NCI-H748 (cell line): ENCODE data around the gene TOP3A.

Experiments used
- DNase-seq: peaks from one replicate; lab custom pipeline; 2025; ENCODE audit not compliant: unreplicated experiment; lab: John Stamatoyannopoulos, UW

The TOP3A gene

DNA sequence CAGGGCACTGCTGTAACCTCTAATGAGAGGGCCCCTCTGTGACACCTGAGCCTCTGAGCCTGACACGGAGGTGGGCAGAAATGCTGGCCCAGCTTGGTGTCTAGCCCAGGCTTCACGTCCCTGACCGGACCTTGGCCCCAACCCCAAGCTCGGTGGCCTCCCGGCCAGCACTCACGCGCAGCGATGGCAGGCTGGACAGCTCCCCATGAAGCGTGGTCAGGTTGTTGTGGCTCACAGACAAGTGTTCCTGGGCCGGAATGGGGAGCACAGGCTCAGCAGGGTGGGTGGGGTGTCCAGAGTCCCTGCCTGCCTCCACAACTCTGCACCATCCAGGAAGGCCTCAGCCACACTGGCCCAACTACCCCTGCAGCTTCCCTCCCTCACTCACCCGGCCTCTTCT, 58.4 kb downstream of the TOP3A start:
- DNase-seq = no peak

DNA sequence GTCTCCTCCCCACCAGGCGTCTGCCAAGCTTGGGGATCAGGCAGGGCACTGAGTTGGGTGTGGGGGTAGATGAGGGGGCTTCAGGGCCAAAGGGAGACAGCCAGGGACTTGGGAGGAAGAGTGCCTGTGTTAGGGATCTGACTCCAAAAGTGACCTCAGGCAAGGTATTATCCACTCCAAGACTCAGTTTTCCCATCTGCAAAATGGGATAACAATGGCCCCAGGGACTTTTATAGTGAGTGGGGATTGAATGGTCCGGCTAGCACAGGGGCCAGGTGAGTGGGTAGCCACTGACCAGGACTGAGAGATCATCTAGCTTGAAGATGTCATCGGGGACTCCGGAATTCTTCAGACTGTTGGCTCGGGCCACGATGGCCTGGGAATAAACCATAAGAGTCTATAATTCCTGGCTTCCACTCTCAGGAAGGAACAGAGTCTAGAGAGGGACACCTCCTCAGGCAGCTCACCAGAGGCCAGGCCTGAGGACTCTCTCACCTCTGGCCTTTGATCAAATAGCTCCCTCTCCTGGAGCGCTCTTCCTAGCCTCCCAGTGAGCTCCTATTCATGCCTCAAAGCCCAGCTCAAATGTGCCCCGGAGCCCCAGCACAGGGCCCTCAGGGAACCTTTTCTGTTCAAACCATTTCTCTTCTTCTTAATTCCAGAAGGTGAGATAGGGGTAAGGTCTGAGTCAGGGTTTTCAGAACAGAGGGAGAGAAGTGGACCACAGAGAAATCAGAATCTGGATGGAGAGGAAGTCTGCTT, 59.7 kb downstream of the TOP3A start:
- no peak for DNase-seq

GRCh38 chr17:18253947-18254821, 60.6 kb downstream of the TOP3A start:
- DNase-seq = no peak

DNA sequence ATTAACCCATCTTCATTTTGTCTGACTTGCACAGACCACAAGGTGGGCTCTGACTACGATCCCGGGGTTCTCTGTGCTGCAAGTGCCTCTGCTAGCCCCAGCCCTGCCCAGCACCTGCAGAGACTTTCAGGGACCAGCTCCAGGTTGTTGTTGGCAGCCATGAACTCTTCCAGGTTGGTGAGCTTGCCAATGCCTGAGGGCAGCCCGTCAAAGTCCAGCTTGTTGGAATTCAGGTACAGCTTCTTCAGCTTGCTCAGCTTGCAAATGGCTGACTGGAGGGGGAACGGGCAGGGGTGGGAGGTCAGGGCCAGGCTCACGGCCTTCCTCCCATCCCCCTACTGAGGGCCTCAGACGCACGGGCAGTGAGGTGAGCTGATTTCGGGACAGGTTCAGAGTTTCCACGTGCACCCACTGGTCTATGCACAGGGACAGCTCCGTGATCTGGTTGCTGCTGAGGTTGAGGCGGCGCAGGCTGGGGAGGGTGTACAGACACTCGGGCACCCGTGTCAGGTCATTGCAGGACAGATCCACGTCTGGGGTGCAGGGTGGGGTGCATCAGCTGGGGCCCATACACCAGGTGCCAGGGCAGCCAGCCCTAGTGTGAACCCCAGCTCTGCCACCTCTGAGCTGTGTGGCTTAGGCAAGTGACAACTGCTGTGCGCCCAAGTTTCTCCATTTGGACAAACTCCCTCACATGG, 61.5 kb downstream of the TOP3A start:
- no peak for DNase-seq

GRCh38 chr17:18252160-18252559, 62.6 kb downstream of the TOP3A start:
- DNase-seq = no peak

GRCh38 chr17:18251204-18251603, 63.6 kb downstream of the TOP3A start:
- DNase-seq = no peak

- DNase-seq = no peak
Observed at GRCh38 chr17:18250708-18251107, 64.1 kb downstream of the TOP3A start.

DNA sequence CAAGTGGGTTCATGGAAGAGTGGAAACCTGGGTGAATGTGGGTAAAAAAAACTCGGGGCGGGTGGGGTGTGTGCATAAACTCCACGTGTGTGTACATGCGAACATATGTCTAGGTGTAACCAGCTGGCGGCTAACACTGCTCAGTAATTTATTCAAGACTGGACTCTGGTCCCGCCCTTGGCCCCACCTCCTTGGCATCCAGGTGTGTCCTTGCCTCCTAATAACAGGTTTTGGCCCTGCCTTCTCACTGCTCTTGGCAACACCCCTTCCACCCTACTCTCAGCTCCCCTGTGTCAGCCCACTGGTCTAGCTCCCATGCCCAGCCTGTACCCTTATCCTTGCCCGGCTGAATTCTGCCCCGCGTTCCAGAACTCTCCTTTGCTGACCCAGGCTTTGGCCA, 64.5 kb downstream of the TOP3A start:
- peak; percentile 69 for DNase-seq

DNA sequence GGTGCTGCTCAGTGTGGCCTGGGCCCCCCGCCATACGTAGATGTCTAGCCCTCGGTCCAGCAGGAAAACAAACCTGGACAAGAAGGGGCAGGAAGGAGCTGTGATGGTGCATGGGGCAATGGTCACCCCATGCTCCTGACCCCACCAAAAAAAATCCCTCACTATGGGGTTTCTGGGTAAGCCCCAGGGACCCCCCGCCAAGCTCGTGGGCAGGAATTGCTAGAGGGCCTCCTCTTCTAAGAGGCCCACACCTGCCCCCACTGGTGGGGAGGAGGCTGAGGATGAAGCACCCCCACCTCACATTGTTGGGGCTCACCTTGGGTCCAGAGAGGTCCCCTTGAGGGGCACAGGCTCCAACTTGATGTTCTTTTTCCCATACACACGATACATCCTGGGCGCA, 66.0 kb downstream of the TOP3A start:
- no peak for DNase-seq

DNA sequence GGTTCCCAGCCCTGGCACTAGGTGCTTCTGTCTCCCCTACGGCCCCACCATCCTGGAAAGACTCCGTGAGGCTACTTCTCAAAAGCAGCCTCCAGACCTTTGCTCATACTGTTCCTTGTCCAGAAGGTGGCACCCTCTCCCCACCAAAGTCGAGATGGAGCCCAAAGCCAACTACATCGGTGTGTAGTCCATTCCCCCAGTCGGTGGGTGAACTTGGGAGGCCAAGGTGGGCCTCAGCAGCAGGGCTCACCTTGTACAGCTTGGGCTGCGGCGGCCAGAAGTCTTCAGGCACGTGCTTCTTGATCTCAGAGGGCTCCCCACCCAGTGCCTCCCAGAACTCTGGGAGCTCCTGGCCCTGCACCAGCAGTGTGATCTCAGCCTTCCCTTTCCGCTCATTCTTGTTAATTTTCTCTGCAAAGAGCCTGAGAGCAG, 66.5 kb downstream of the TOP3A start:
- DNase-seq = peak; percentile 85

- peak; percentile 43 for DNase-seq
Observed at GRCh38 chr17:18247613-18248001, 67.2 kb downstream of the TOP3A start.

- DNase-seq = peak; percentile 96
Observed at GRCh38 chr17:18246880-18247612, 67.7 kb downstream of the TOP3A start.

GRCh38 chr17:18246109-18246725, 68.6 kb downstream of the TOP3A start:
- no peak for DNase-seq

GRCh38 chr17:18245038-18245776, 69.6 kb downstream of the TOP3A start:
- no peak for DNase-seq

DNA sequence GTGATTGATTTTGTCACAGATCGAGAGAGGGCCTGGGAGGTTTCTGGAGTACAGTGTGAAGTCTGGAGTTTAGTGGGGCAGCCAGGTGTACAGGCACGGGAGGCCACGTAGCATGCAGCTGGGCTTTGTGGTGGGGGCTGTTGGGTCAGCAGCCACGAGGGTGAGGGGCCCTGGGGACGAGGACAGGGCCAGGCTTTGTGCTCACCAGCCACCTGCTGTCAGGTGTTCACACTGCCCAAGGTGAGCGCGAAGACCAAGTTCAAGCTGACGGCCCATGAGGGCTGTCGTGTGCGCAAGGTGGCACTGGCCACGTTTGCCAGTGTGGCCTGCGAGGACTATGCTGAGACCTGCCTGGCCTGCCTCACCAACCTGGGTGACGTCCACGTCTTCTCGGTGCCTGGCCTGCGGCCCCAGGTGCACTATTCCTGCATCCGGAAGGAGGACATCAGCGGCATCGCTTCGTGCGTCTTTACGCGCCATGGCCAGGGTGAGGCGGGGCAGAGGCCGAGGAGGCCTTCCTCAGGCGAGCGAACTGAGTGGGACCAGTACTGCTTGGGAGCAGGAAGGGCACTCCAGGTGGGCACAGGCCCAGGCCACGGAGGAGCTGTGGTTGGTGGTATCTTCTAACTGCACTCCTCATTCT, 73.4 kb downstream of the TOP3A start:
- DNase-seq = no peak

DNA sequence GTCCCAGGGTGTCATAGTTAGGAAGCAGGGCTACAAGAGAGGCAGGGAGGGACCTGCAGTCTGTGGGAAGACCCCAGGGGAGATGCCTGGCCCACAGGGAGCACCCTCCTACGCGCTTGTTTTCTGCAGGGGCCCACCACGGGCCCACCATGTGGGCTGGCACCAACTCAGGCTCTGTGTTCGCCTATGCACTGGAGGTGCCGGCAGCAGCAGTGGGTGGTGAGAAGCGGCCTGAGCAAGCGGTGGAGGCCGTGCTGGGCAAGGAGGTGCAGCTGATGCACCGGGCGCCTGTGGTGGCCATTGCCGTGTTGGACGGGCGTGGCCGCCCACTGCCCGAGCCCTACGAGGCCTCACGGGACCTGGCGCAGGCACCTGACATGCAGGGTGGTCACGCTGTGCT, 74.3 kb downstream of the TOP3A start:
- no peak for DNase-seq

DNA sequence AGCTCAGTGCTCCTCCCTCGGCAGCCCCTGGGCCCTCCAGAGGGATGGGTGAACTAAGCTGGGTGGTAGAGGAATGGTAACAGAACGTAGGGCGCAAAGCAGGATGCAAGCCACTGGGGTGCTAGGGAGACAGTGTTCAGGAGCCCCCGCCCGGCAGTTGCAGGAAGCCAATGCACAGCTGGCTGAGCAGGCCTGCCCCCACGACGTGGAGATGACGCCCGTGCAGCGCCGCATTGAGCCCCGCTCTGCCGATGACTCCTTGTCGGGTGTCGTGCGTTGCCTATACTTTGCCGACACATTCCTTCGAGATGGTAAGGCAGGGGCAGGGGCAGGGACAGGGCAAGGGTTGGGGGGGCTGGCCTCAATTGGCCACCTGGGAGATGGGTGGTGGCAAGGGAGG, 76.5 kb downstream of the TOP3A start:
- DNase-seq = no peak

- no peak for DNase-seq
Observed at GRCh38 chr17:18237461-18237860, 77.3 kb downstream of the TOP3A start.

DNA sequence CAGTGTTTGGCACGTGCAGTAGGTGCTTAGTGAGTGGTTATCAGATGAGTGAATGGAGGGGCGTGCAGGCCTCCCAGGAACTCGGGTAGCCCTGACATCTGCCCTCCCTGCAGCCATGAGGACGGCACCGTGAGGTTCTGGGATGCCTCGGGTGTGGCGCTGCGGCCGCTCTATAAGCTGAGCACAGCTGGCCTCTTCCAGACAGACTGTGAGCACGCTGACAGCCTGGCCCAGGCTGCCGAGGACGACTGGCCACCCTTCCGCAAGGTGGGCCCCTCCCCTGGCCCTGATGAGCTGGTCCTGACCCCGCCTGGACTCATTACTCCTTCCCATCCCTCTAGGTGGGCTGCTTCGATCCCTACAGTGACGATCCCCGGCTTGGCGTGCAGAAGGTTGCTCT, 78.3 kb downstream of the TOP3A start:
- DNase-seq = no peak
